Natural killer cell treated with Interleukin-12 subunit alpha and Interleukin-12 subunit beta and Interleukin-15 and Interleukin-18, amount 100 ng/mL, for 72 hours (primary cell): ENCODE measurements around the gene SERTAD3. TPM values are rescaled to one million over a fixed set of nuclear protein-coding genes. Genes with fewer than 3 reads are reported as not detected.
A peak's percentile ranks its signal among the peaks of the same experiment; 100 is the strongest.
"Not testable (repeated sequence)": the region's sequence is repeated elsewhere in the genome, so short reads cannot be mapped to it uniquely, and the experiment has no call there.

Source experiments
- ATAC-seq, 2 donors: fragments of 150-1000 bp; cut with Tn5 transposase in 1 of 2; sonication (Bioruptor Pico), chemical (Tn5 transposase) in 1 of 2; 2 replicates each; pipeline ENCODE4 v1.10.0; 2021
- DNase-seq: peaks from one replicate; pipeline ENCODE4 v3.0.0; 2022; ENCODE audit warnings: low spot score
- H3K27ac Mint-ChIP-seq, 2 donors: 1 replicate in 1 of 2; 2 replicates in 1 of 2; pipeline ENCODE4 v1.8.0; 2022; ENCODE audit warnings: mixed read lengths in 2 of 2, mild to moderate bottlenecking in 1 of 2, moderate library complexity in 1 of 2
- H3K27me3 Mint-ChIP-seq, 2 donors: 1 replicate in 1 of 2; 2 replicates in 1 of 2; pipeline ENCODE4 v1.8.0; 2022; ENCODE audit warnings: mixed read lengths in 2 of 2
- H3K36me3 Mint-ChIP-seq: one replicate; pipeline ENCODE4 v1.8.0; 2022; ENCODE audit warnings: mixed read lengths
- H3K4me1 Mint-ChIP-seq, 2 donors: 1 replicate in 1 of 2; 2 replicates in 1 of 2; pipeline ENCODE4 v1.8.0; 2022; ENCODE audit warnings: low read depth in 2 of 2, mixed read lengths in 2 of 2, mild to moderate bottlenecking in 1 of 2
- H3K4me3 Mint-ChIP-seq: one replicate; pipeline ENCODE4 v1.8.0; 2022; ENCODE audit warnings: mixed read lengths
- H3K9me3 Mint-ChIP-seq: 2 replicates; pipeline ENCODE4 v1.8.0; 2022; ENCODE audit warnings: mixed read lengths
- total RNA-seq, 2 donors: library from RNA; stranded (reverse); gene quantifications; one replicate each; pipeline ENCODE4 v1.2.3, GENCODE V29; 2022

The SERTAD3 gene
- 10 to 100 TPM; 12.8 to 13.2 TPM for total RNA-seq

DNA sequence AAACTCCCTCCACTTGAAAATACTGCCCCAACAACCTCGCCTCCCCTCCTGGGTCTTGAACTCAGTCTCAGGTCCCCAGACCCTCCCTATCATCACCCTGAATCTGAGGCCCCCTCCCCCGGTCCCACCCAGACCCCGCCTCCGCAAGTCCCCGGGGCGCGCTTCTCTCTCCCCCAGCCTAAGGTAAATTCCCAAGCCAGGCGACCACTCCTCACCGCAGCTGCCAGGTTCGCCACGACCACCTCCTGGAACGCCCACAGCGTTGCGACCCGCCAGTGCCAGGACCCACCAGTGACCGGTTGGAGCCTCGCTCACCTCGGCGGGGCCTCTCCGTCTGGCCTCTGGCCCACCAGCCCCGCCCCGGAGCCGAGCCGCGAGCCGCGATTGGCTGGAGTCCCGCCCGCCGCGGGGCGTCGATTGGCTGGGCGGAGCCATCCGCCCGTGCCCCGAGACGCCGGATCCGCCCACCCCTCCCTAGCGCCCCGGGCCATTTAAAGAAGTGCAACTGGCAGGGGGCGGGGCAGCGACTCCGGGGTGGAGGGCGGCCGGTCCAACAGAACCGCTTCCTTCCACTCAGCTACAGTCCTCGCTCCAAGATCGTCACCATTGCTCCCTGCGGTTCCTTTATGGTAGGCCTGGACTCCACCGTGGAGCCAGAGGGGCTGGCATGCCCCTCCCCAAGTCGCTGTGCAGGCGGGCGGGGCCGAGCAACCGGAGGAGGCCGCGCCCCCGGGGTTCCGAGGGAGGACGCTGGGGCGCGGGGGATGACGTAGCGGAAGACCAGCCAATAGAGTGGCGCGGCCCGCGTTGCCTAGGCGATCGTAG, at the start of gene SERTAD3:
Gene SERTAD3, minus strand, starts transcription at position 336 of the 825 bp plus-strand sequence. CDS start 2,255 bp downstream, outside the sequence.
- peaks cover 5% of the 10 kb centered on the region for H3K36me3 Mint-ChIP-seq
- ATAC-seq: peak; percentile 87 to 90
- peak within 1 kb of the TSS; percentile 85 to 90 for H3K27ac Mint-ChIP-seq
- H3K27me3 Mint-ChIP-seq: no peaks in the 10 kb centered on the region
- H3K9me3 Mint-ChIP-seq: no peaks in the 10 kb centered on the region
- H3K4me1 Mint-ChIP-seq: peaks cover 12 to 22% of the 10 kb centered on the region in 2 donors
- peak within 1 kb of the TSS; percentile 99 for H3K4me3 Mint-ChIP-seq
- DNase-seq: peak; percentile 99

- Mint-ChIP-seq H3K36me3 (no peaks in the 10 kb centered on the region), H3K27me3 (peaks cover 16 to 23% of the 10 kb centered on the region in 2 donors), H3K4me1 (no peaks in the 10 kb centered on the region), H3K9me3 (no peaks in the 10 kb centered on the region), H3K27ac (no peak overlapping the region), H3K4me3 (no peak overlapping the region)
- no peak for DNase-seq
- ATAC-seq: no peak
These were observed 49.6 kb upstream of the SERTAD3 start for GRCh38 chr19:40493778-40494177.

- Mint-ChIP-seq H3K27ac (no peak overlapping the region), H3K36me3 (no peaks in the 10 kb centered on the region), H3K4me3 (no peak overlapping the region), H3K4me1 (peaks cover 5 to 7% of the 10 kb centered on the region in 2 donors), H3K9me3 (no peaks in the 10 kb centered on the region), H3K27me3 (peaks cover 25 to 26% of the 10 kb centered on the region in 2 donors)
- DNase-seq (no peak), ATAC-seq (peak in 1 of 2 donors; percentile 25)
These were observed 48.1 kb upstream of the SERTAD3 start for GRCh38 chr19:40492274-40492673.

DNA sequence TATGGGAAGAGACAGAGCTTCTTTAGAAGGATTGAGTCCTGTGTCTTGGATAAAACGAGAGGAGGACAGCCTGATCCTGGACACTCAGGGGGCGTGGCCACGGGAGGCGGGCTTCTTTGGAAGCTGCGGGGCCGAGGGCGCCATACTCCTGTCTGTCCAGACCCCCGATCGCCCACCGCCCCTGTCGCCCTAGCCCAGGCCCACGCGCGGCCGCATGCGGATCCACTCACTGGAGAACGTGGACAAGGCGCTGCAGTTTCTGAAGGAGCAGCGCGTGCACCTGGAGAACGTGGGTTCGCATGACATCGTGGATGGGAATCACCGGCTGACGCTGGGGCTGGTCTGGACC, 45.7 kb upstream of the SERTAD3 start:
- H3K27me3 Mint-ChIP-seq: peaks cover 21 to 23% of the 10 kb centered on the region in 2 donors
- ATAC-seq (no peak), DNase-seq (no peak)
- H3K4me1 Mint-ChIP-seq: peaks cover 5 to 7% of the 10 kb centered on the region in 2 donors
- no peak overlapping the region for H3K4me3 Mint-ChIP-seq
- H3K9me3 Mint-ChIP-seq: no peaks in the 10 kb centered on the region
- no peak overlapping the region for H3K27ac Mint-ChIP-seq
- H3K36me3 Mint-ChIP-seq: no peaks in the 10 kb centered on the region

- no peak for ATAC-seq
- Mint-ChIP-seq H3K9me3 (no peaks in the 10 kb centered on the region), H3K36me3 (no peaks in the 10 kb centered on the region), H3K27ac (no peak overlapping the region), H3K27me3 (peaks cover 16 to 17% of the 10 kb centered on the region in 2 donors), H3K4me1 (peaks cover 5 to 7% of the 10 kb centered on the region in 2 donors), H3K4me3 (no peak overlapping the region)
- DNase-seq: no peak
These were observed 41.9 kb upstream of the SERTAD3 start for GRCh38 chr19:40486017-40486416.

- H3K4me1 Mint-ChIP-seq, H3K36me3 Mint-ChIP-seq, H3K27ac Mint-ChIP-seq, H3K9me3 Mint-ChIP-seq, ATAC-seq, DNase-seq, H3K4me3 Mint-ChIP-seq: not testable (repeated sequence)
- peaks cover 7 to 11% of the 10 kb centered on the region in 2 donors for H3K27me3 Mint-ChIP-seq
These were observed 31.9 kb upstream of the SERTAD3 start for GRCh38 chr19:40475878-40476644.

GRCh38 chr19:40474737-40475136, 30.6 kb upstream of the SERTAD3 start:
- H3K36me3 Mint-ChIP-seq: no peaks in the 10 kb centered on the region
- no peak overlapping the region for H3K27ac Mint-ChIP-seq
- DNase-seq (no peak), ATAC-seq (no peak)
- H3K4me3 Mint-ChIP-seq: no peak overlapping the region
- no peaks in the 10 kb centered on the region for H3K4me1 Mint-ChIP-seq
- peaks cover 7 to 13% of the 10 kb centered on the region in 2 donors for H3K27me3 Mint-ChIP-seq
- no peaks in the 10 kb centered on the region for H3K9me3 Mint-ChIP-seq

- no peak for ATAC-seq
- Mint-ChIP-seq H3K27ac (no peak overlapping the region), H3K36me3 (no peaks in the 10 kb centered on the region)
These were observed 28.4 kb upstream of the SERTAD3 start for GRCh38 chr19:40472516-40472915.

GRCh38 chr19:40471111-40471510, 27.0 kb upstream of the SERTAD3 start:
- Mint-ChIP-seq H3K9me3 (no peaks in the 10 kb centered on the region), H3K4me1 (peaks cover 6 to 7% of the 10 kb centered on the region in 2 donors), H3K27me3 (peaks cover 8 to 11% of the 10 kb centered on the region in 2 donors), H3K27ac (no peak overlapping the region), H3K4me3 (no peak overlapping the region), H3K36me3 (peaks cover 4% of the 10 kb centered on the region)
- ATAC-seq: no peak
- no peak for DNase-seq

More at GRCh38 chr19:40472516-40472915, 28.4 kb upstream of the SERTAD3 start:
- Mint-ChIP-seq H3K9me3 (no peaks in the 10 kb centered on the region), H3K27me3 (peaks cover 4 to 9% of the 10 kb centered on the region in 2 donors), H3K4me3 (no peak overlapping the region), H3K4me1 (no peaks in the 10 kb centered on the region)
- no peak for DNase-seq

DNA sequence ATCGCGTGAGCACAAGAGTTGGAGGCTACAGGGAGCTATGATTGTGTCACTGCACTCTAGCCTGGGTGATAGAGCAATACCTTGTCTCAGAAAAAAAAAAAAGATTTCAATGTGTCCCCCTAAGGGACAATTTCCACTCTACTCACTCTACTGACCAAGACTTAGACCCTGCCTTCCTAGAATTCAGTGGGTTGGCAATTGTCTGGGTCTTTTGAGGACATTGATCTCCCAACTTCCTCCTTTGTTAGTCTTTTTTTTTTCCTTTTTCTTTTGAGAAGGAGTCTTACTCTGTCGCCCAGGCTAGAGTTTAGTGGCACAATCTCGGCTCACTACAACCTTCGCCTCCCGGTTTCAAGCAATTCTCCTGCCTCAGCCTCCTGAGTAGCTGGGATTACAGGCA, 24.9 kb upstream of the SERTAD3 start:
- Mint-ChIP-seq H3K4me3 (no peak overlapping the region), H3K4me1 (peaks cover 23% of the 10 kb centered on the region in 2 donors), H3K36me3 (peaks cover 4% of the 10 kb centered on the region), H3K27ac (no peak overlapping the region), H3K27me3 (peaks cover 9 to 12% of the 10 kb centered on the region in 2 donors), H3K9me3 (no peaks in the 10 kb centered on the region)
- DNase-seq (no peak), ATAC-seq (no peak)

DNA sequence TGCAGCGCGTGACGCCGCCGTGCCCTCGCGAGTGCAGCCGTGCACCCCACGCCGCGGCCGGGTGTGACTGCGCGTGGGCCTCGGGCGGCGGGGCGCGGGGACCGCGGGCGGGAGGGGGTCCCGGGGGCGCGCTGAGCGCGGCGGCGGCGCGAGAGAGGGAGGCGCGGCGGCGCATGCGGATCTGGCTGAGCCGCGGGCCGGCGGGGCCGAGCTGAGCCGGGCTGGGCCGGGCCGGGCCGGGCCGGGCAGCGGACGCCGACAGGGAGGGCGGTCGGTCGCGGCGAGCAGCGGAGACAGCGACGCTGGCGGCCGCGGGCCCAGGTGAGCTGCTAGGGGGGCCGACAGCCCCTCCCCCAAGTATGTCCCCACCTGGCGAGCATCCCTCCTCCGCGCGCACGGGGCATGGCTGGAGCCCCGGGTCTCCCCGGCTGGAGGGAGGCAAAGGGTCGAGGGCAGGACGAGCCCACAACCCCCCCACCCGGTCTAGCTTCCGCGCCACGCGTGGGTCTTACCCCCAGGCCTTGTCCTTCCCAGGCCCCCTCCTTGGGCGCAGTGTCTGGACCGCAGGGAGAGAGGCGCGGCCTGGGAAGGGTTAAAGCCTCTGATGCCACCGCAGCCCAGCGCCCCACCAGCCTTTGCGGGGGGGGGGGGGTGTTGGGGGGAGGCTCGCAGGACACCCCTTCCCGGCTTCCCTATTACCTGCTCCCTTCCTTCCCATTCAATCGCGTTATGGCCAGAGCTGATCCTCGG, 23.0 kb upstream of the SERTAD3 start, which contains the start of gene SPTBN4:
Gene SPTBN4, plus strand, starts transcription at position 17 of the 750 bp plus-strand sequence. CDS start 5,621 bp downstream, outside the sequence.
- H3K27me3 Mint-ChIP-seq: peaks cover 9 to 12% of the 10 kb centered on the region in 2 donors
- peaks cover 4% of the 10 kb centered on the region for H3K36me3 Mint-ChIP-seq
- DNase-seq: no peak
- ATAC-seq: no peak
- peak within 1 kb of the TSS; percentile 90 for H3K4me3 Mint-ChIP-seq
- no peaks in the 10 kb centered on the region for H3K9me3 Mint-ChIP-seq
- peak within 1 kb of the TSS; percentile 48 to 73 for H3K27ac Mint-ChIP-seq
- peaks cover 23% of the 10 kb centered on the region in 2 donors for H3K4me1 Mint-ChIP-seq

GRCh38 chr19:40466219-40466984, 22.3 kb upstream of the SERTAD3 start:
- DNase-seq: peak; percentile 81
- H3K4me1 Mint-ChIP-seq: peaks cover 23 to 26% of the 10 kb centered on the region in 2 donors
- peaks cover 9 to 12% of the 10 kb centered on the region in 2 donors for H3K27me3 Mint-ChIP-seq
- peak in 1 of 2 donors; percentile 72 for ATAC-seq
- H3K27ac Mint-ChIP-seq: peak overlapping the region; percentile 48 to 73
- H3K9me3 Mint-ChIP-seq: no peaks in the 10 kb centered on the region
- peaks cover 4% of the 10 kb centered on the region for H3K36me3 Mint-ChIP-seq
- peak overlapping the region; percentile 90 for H3K4me3 Mint-ChIP-seq
